Fibroblast of pulmonary artery (primary cell): ENCODE results near the gene TMEM200A.

ENCODE experiments used
- DNase-seq: peaks from one replicate; pipeline ENCODE4 v3.0.0-alpha.2; 2010; ENCODE audit warnings: low read depth
- H3K4me3 ChIP-seq: replicated peaks from 2 replicates; pipeline ENCODE4 v1.5.1; 2011; ENCODE audit warnings: low read depth, mild to moderate bottlenecking, control low read depth, low read length, moderate library complexity
- CTCF ChIP-seq: IDR thresholded peaks from 2 replicates; pipeline ENCODE4 v1.5.1; 2011; ENCODE audit warnings: mild to moderate bottlenecking, control low read depth, low read length, inconsistent platforms; ENCODE audit errors: missing control alignments

The TMEM200A gene

DNA sequence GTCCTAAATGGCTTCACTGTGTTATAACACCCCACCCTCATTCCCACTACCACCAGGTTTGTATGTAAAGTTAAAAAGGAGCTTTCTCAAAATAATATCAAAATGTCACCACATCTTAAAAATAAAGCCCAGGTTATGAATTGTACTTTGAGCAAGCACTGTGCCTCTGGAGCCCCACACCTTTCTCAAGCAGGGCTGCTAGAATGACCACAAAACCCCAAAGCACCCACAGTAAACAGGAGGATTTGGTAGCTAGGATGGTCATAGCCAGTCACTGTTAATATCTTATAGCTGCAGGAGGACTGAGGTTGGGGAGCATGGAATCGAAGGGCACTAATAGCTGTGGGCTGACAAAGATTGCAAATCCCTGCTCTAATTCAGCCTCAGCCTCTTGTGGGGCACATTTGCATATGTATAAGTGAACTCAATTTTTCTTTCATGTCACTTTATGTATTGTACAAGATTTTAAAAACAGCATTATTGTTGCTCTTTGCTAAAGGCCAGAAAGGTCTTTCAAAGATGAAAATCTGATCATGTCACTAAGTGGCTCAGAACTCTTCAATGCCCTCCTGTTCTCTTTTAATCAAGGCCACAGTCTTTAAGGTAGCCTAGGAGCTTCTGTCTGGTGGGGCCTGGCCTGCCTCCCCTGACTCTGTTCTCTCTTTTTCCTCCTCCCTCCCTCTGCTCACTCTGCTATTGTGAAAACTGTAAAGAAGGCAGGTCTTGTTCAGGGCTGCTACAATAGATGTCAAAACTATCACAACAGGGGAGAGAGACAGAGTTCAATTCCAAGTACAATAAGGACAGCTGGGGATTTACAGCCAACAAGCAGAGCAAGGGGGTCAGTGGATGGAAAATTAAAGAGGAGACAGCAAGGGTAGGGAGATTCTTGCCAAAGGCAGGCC lies 101.6 kb downstream of the TMEM200A start:
- no peak overlapping the region for H3K4me3 ChIP-seq
- TF ChIP-seq CTCF: no peak
- DNase-seq: no peak

GRCh38 chr6:130470766-130471165 lies 104.9 kb downstream of the TMEM200A start:
- no peak overlapping the region for H3K4me3 ChIP-seq
- no peak for DNase-seq
- TF ChIP-seq CTCF: no peak

GRCh38 chr6:130473886-130474285 lies 108.1 kb downstream of the TMEM200A start:
- DNase-seq: peak; percentile 26
- no peak for TF ChIP-seq CTCF
- H3K4me3 ChIP-seq: no peak overlapping the region

DNA sequence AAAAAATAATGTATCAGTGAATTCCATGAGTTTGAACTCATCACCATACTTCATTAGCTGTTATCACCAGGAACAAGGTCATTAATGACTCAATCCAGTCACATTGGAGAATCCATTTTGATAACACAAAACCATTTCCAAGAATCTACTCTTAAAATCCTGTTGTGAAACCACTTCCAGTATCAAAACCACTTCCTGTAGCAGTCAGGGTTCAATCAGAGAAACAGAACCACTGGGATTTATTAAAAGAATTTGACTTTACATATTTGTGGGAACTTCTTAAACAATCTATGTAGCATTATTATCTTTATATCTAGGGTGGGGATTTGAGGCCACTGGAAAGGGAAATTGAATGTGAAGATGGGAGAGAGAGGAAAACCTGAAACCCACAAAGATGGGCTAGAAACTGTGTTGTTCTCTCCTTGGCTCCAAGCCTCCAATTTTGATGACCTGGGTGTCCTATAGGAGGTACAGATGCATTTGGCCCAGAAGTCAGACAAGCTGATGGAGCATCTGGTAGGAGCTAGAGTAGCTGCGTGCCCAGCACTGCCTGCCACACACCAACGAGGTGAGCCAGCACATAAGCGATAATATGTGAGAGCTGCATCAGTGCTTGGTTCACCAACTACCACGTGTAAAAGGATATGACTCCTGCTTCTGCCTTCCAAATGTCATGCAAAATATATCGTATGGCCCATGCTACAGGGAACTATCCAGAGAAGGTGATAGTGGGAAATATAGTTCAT lies 117.0 kb downstream of the TMEM200A start:
- peak; percentile 69 for DNase-seq
- no peak for TF ChIP-seq CTCF
- H3K4me3 ChIP-seq: no peak overlapping the region

DNA sequence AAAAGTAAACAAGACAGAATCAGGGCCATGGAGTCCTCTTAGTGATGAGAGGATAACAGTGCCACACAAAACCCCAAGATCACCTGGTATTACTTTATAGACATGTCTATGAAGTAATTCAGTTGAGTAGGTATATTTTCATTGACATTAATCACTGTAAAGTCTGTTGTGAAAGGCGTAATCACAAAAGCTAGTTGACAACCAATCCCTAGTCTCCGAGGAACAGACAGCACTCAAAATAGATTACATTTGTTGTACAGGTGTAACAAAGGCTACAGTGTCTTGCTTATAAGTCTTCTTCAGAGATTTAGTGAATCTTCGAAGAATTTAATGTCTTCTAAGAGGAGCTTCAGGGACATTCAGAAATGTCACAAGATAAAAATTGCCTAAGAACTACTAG lies 120.1 kb downstream of the TMEM200A start:
- TF ChIP-seq CTCF: no peak
- no peak for DNase-seq
- no peak overlapping the region for H3K4me3 ChIP-seq

DNA sequence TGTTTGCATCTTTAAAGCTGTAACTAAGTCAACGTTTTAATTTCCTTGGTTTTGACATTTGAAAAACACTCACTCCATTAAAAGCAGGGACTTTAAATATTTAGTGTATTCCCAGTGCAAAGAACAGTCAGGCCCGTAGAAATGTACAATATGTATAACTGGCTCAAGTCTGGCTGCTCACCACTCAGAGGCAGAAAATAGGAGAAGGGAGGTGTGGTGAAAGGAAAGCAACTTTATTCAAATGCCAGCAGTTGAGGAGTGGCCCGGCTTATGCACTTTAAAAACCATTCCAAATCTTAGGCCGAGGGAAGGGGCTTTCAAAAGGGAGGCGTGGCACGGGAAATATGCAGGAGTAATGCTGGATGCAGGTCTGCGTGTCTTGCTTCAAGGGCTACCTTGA lies 120.6 kb downstream of the TMEM200A start:
- DNase-seq: no peak
- H3K4me3 ChIP-seq: no peak overlapping the region
- TF ChIP-seq CTCF: no peak
